BE2C (cell line): ENCODE results near the gene MROH2B.

ENCODE experiments used
- DNase-seq: peaks from one replicate; pipeline ENCODE4 v3.0.0-alpha.2; 2020
- H3K27me3 ChIP-seq: fragments of 250-450 bp; sonication (Bioruptor Pico); 2 replicates; pipeline ENCODE4 v1.5.1; 2020; ENCODE audit warnings: mild to moderate bottlenecking
- H3K36me3 ChIP-seq: fragments of 250-450 bp; sonication (Bioruptor Pico); 2 replicates; pipeline ENCODE4 v1.5.1; 2020; ENCODE audit warnings: mild to moderate bottlenecking
- H3K4me1 ChIP-seq: fragments of 250-450 bp; sonication (Bioruptor Pico); 2 replicates; pipeline ENCODE4 v1.5.1; 2020
- H3K4me3 ChIP-seq: 2 replicates; pipeline ENCODE4 v1.5.1; 2011; ENCODE audit warnings: low read depth, low read length
- H3K9me3 ChIP-seq: fragments of 250-450 bp; sonication (Bioruptor Pico); 2 replicates; pipeline ENCODE4 v1.5.1; 2020
- TF ChIP-seq, protein P1 (sequence below): IDR thresholded peaks from 2 replicates; pipeline ENCODE4 v1.5.1; 2012; ENCODE audit warnings: mild to moderate bottlenecking, low read depth, low read length

The MROH2B gene

DNA sequence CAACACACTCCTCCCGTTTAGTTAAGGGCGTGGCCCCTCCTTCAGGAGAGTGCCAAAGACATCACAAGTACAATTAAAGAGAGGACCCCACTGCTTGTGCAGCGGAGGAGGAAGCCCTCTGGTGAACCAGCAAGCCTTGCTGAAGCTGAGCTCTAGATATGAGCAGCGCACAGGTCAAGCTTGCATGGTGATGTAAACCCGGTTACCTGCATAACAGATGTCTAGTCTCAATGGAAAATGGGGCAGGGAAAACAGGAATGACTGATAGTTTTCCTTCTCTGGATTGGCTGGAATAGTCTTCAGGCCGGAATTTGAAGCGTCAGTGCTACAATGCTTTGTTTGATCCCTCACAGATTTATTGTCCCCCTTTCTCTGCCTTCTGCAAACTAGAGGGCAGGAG lies 66.2 kb downstream of the MROH2B start:
- TF ChIP-seq, protein P1, sequence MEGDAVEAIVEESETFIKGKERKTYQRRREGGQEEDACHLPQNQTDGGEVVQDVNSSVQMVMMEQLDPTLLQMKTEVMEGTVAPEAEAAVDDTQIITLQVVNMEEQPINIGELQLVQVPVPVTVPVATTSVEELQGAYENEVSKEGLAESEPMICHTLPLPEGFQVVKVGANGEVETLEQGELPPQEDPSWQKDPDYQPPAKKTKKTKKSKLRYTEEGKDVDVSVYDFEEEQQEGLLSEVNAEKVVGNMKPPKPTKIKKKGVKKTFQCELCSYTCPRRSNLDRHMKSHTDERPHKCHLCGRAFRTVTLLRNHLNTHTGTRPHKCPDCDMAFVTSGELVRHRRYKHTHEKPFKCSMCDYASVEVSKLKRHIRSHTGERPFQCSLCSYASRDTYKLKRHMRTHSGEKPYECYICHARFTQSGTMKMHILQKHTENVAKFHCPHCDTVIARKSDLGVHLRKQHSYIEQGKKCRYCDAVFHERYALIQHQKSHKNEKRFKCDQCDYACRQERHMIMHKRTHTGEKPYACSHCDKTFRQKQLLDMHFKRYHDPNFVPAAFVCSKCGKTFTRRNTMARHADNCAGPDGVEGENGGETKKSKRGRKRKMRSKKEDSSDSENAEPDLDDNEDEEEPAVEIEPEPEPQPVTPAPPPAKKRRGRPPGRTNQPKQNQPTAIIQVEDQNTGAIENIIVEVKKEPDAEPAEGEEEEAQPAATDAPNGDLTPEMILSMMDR = no peak
- no peaks in the 10 kb centered on the region for H3K36me3 ChIP-seq
- no peak for DNase-seq
- no peak overlapping the region for H3K4me3 ChIP-seq
- no peaks in the 10 kb centered on the region for H3K27me3 ChIP-seq
- peaks cover 13% of the 10 kb centered on the region for H3K4me1 ChIP-seq
- H3K9me3 ChIP-seq = no peaks in the 10 kb centered on the region

DNA sequence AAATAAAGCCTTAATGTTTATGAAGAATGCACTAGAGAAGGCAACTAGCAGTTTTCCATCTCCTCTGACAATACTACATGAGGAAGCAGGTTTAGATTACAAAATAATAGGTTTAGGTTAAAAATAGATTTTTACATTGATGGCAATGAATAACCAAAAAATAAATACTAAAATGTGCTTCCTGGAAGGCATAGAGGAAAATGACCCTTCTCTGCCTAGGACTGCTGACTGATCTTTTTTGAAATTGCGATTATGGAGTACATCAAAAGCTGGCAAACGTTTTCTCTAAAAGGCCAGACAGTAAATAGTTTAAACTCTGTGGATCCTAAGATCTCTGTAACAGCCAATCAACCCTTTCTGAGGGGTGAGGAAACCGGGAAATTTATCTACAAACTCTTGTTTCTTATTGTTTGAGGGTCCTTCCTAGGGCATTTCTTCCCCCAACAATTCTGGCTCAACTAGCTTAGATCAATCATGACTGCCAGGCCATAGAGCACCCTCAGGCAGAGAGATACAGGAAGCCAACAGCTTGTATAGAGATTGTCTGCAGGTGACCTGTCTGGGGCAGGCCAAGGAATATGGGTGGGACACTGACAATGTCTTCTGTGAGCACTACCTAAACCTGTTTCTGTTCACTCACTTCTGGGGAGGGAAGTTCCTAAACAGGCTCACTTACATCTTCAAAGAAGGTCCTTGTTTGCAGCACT lies 67.3 kb downstream of the MROH2B start:
- no peak for DNase-seq
- TF ChIP-seq, protein P1 = no peak
- Histone ChIP-seq H3K4me1 (peaks cover 5% of the 10 kb centered on the region), H3K27me3 (no peaks in the 10 kb centered on the region), H3K9me3 (no peaks in the 10 kb centered on the region), H3K36me3 (no peaks in the 10 kb centered on the region), H3K4me3 (no peak overlapping the region)

DNA sequence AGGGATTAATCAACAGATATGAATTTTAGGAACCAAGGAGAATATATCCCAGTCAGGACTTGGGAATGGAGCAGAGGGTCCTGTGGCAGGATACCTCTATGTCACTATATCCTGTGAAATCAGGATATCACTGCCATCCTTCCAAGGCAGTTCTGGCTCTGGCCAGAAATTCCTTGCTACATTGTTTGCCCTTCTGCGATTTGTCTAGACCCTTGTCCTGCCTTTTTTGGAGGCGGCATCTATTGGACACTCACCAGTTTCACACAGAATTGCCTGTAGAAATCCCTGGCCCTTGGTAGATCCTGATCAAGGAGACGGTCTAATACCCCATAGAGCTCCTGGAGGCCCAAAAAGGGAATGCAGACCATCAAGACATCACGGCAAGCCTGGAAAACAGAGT lies 71.2 kb downstream of the MROH2B start:
- H3K4me1 ChIP-seq = no peaks in the 10 kb centered on the region
- no peak for DNase-seq
- H3K27me3 ChIP-seq = no peaks in the 10 kb centered on the region
- H3K9me3 ChIP-seq = no peaks in the 10 kb centered on the region
- H3K36me3 ChIP-seq = no peaks in the 10 kb centered on the region
- H3K4me3 ChIP-seq = no peak overlapping the region
- TF ChIP-seq, protein P1 = no peak

DNA sequence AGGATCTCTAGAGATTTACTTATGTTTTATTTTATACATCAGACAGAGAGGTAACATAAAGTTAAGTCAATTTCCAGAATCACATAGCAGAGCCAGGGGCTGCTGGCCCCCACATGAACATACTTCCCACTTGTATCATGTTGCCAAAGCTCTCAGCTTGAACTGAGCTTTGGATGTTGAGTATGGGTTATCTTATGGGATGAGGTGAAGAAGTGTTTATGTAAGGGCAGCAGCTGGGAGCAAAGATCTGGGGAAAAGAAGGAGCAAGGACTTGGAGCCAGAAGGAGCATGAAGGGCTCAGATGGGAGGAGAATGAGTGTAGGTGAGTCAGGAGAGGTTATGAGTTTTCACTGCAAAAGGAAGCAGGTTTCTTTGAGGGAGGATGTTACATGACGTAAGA lies 72.0 kb downstream of the MROH2B start:
- no peak overlapping the region for H3K4me3 ChIP-seq
- no peaks in the 10 kb centered on the region for H3K36me3 ChIP-seq
- no peaks in the 10 kb centered on the region for H3K9me3 ChIP-seq
- no peak for DNase-seq
- no peaks in the 10 kb centered on the region for H3K27me3 ChIP-seq
- TF ChIP-seq, protein P1 = no peak
- H3K4me1 ChIP-seq = no peaks in the 10 kb centered on the region

DNA sequence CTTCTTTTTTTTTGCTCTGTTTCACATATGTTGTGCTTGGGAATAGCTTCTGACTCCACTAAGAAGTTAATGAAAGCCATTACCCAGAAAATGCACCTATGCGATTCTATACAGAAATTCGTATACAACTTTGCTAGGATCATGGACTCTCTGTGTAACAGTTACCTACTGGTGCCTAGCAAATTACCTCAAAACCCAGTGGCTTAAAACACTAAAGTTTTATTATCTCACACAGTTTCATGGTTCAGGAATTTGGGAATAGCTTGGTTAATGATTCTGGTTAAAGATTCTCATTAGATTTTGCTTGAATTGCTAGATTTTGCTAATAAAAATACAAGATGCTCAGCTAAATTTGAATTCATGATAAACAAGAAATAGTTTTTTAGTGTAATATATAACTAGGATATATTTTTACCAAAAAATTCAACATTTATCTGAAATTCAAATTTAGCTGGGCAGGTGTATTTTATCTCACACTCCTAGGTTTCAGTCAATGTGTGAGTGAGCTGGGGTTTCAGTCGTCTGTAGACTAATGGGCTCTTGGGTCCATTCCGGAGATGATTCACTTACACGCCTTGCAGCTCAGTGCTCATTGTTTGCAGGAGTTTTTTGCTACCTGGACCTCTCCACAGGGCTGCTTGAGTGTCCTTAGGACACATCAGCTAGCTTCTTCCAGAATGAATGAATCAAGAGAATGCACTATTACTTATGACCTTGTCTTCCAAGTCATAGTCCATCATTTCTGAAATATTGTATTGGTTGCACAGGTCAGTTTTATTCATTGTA lies 75.1 kb downstream of the MROH2B start:
- Histone ChIP-seq H3K4me3 (no peak overlapping the region), H3K4me1 (no peaks in the 10 kb centered on the region), H3K27me3 (no peaks in the 10 kb centered on the region), H3K9me3 (no peaks in the 10 kb centered on the region), H3K36me3 (no peaks in the 10 kb centered on the region)
- TF ChIP-seq, protein P1 = no peak
- no peak for DNase-seq
